GM23338 (cell line): Measurements from ENCODE around the gene SLC16A12. TPM values are rescaled to one million over a fixed set of nuclear protein-coding genes. Genes with fewer than 3 reads are reported as not detected.

Experiments
- ATAC-seq: fragments of 200-7000 bp; cut with Tn5 transposase; 3 replicates; pipeline ENCODE4 v1.9.1; 2020
- DNase-seq: peaks from one replicate; pipeline ENCODE4 v3.0.0-alpha.2; 2015; ENCODE audit warnings: low spot score
- H2AFZ ChIP-seq: fragments of 200-600 bp; sonication (generic); 2 replicates; pipeline ENCODE4 v1.8.0; 2016; ENCODE audit warnings: antibody characterized with exemption, mild to moderate bottlenecking, moderate library complexity
- H3F3A ChIP-seq: fragments of 200-600 bp; sonication (generic); replicated peaks from 2 replicates; pipeline ENCODE4 v1.8.0; 2017; ENCODE audit warnings: antibody characterized with exemption, mixed run types, low read depth
- H3K27ac ChIP-seq: fragments of 200-600 bp; sonication (generic); 2 replicates; pipeline ENCODE4 v1.6.1; 2016; ENCODE audit warnings: low read depth
- H3K27me3 ChIP-seq: fragments of 200-600 bp; sonication (generic); 2 replicates; pipeline ENCODE4 v1.8.0; 2016; ENCODE audit warnings: mild to moderate bottlenecking, mixed run types, moderate library complexity; ENCODE audit not compliant: insufficient read depth
- H3K36me3 ChIP-seq: fragments of 200-600 bp; sonication (generic); 2 replicates; pipeline ENCODE4 v1.8.0; 2016; ENCODE audit warnings: mild to moderate bottlenecking; ENCODE audit not compliant: insufficient read depth
- H3K4me1 ChIP-seq: fragments of 200-600 bp; sonication (generic); 2 replicates; pipeline ENCODE4 v1.8.0; 2016; ENCODE audit warnings: mild to moderate bottlenecking, moderate library complexity; ENCODE audit not compliant: insufficient read depth
- H3K4me2 ChIP-seq: fragments of 200-600 bp; sonication (generic); 2 replicates; pipeline ENCODE4 v1.7.1; 2017; ENCODE audit warnings: mixed run types
- H3K4me3 ChIP-seq: fragments of 200-600 bp; sonication (generic); 2 replicates; pipeline ENCODE4 v1.6.1; 2016; ENCODE audit warnings: mixed run types
- H3K79me2 ChIP-seq: fragments of 200-600 bp; sonication (generic); replicated peaks from 2 replicates; pipeline ENCODE4 v1.8.0; 2017; ENCODE audit warnings: mild to moderate bottlenecking; ENCODE audit not compliant: insufficient read depth
- H3K9me2 ChIP-seq: fragments of 200-600 bp; sonication (generic); 2 replicates; pipeline ENCODE4 v1.8.0; 2017; ENCODE audit not compliant: insufficient read depth
- H4K20me1 ChIP-seq: fragments of 200-600 bp; sonication (generic); replicated peaks from 2 replicates; pipeline ENCODE4 v1.8.0; 2017; ENCODE audit warnings: mild to moderate bottlenecking; ENCODE audit not compliant: insufficient read depth
- H3K27ac Mint-ChIP-seq: 2 replicates; pipeline ENCODE4 v1.8.0; 2020; ENCODE audit warnings: inconsistent platforms, mild to moderate bottlenecking, moderate library complexity, mixed read lengths
- H3K27me3 Mint-ChIP-seq: 3 replicates; pipeline ENCODE4 v1.8.0; 2022; ENCODE audit warnings: low read depth, mild to moderate bottlenecking, moderate library complexity, mixed read lengths, inconsistent platforms; ENCODE audit not compliant: insufficient read depth, poor library complexity
- H3K36me3 Mint-ChIP-seq: 3 replicates; pipeline ENCODE4 v1.8.0; 2021; ENCODE audit warnings: low read depth, mild to moderate bottlenecking, inconsistent platforms, moderate library complexity, mixed read lengths
- H3K4me1 Mint-ChIP-seq: 3 replicates; pipeline ENCODE4 v1.8.0; 2020; ENCODE audit warnings: mild to moderate bottlenecking, inconsistent platforms, mixed read lengths
- H3K4me3 Mint-ChIP-seq: 3 replicates; pipeline ENCODE4 v1.8.0; 2021; ENCODE audit warnings: moderate library complexity, mild to moderate bottlenecking, inconsistent platforms, mixed read lengths
- H3K9me3 Mint-ChIP-seq: 3 replicates; pipeline ENCODE4 v1.8.0; 2020; ENCODE audit warnings: moderate library complexity, mild to moderate bottlenecking, inconsistent platforms, mixed read lengths
- CREB1 ChIP-seq: fragments of 250-450 bp; sonication (Bioruptor Pico); IDR thresholded peaks from 2 replicates; pipeline ENCODE4 v1.5.0; 2020; ENCODE audit warnings: low read depth, mild to moderate bottlenecking, moderate library complexity
- CTCF ChIP-seq, 2 experiments: fragments of 200-600 bp in 1 of 2; sonication (generic) in 1 of 2; conservative IDR thresholded peaks; 2 replicates each; pipeline versions ENCODE4 v1.5.1 to v1.6.1; 2016 to 2017; ENCODE audit warnings: antibody characterized with exemption in 2 of 2, low read depth in 2 of 2, mild to moderate bottlenecking in 2 of 2, moderate library complexity in 1 of 2
- ETS1 ChIP-seq: IDR thresholded peaks from 2 replicates; pipeline ENCODE4 v1.6.1; 2016; ENCODE audit warnings: antibody characterized with exemption
- EZH2 ChIP-seq: fragments of 200-600 bp; sonication (generic); IDR thresholded peaks from one replicate; pipeline ENCODE4 v1.8.0; 2017; ENCODE audit warnings: antibody characterized with exemption, mild to moderate bottlenecking, low read depth; ENCODE audit not compliant: unreplicated experiment
- EZH2phosphoT487 ChIP-seq: fragments of 200-600 bp; sonication (generic); IDR thresholded peaks from one replicate; pipeline ENCODE4 v1.8.1; 2018; ENCODE audit warnings: antibody characterized with exemption; ENCODE audit not compliant: unreplicated experiment
- JUNB ChIP-seq: IDR thresholded peaks from one replicate; pipeline ENCODE4 v1.6.1; 2016; ENCODE audit warnings: antibody characterized with exemption; ENCODE audit not compliant: unreplicated experiment
- NANOG ChIP-seq: IDR thresholded peaks from 2 replicates; pipeline ENCODE4 v1.6.1; 2016; ENCODE audit warnings: antibody characterized with exemption, borderline replicate concordance
- POLR2AphosphoS5 ChIP-seq: IDR thresholded peaks from 2 replicates; pipeline ENCODE4 v1.6.1; 2016; ENCODE audit warnings: antibody characterized with exemption, low read depth
- STAT1 ChIP-seq: IDR thresholded peaks from one replicate; pipeline ENCODE4 v1.6.1; 2016; ENCODE audit warnings: antibody characterized with exemption; ENCODE audit not compliant: unreplicated experiment
- ZNF114 ChIP-seq: fragments of 250-450 bp; sonication (Bioruptor Pico); IDR thresholded peaks from 2 replicates; pipeline ENCODE4 v1.5.0; 2020; ENCODE audit warnings: mild to moderate bottlenecking, moderate library complexity
- ZNF331 ChIP-seq: fragments of 250-450 bp; sonication (Bioruptor Pico); IDR thresholded peaks from 2 replicates; pipeline ENCODE4 v1.5.0; 2020; ENCODE audit warnings: low read depth, mild to moderate bottlenecking, moderate library complexity
- ZNF462 ChIP-seq: fragments of 250-450 bp; sonication (Bioruptor Pico); IDR thresholded peaks from 2 replicates; pipeline ENCODE4 v1.5.0; 2020; ENCODE audit warnings: mild to moderate bottlenecking, moderate library complexity
- polyA plus RNA-seq: library from polyadenylated mRNA; unstranded; fragments of >200 nt; fragmentation: Nextera tagmentation; extraction: Ambion mirVana; gene quantifications from 2 replicates; pipeline ENCODE4 v1.2.1, GENCODE V29; 2016
- total RNA-seq: library from RNA; depleted of rRNA; stranded (reverse); fragments of >200 nt; shearing (Covaris generic); gene quantifications from 2 replicates; pipeline ENCODE4 v1.2.3, GENCODE V29; 2014
- TF ChIP-seq, protein P1 (sequence below): IDR thresholded peaks from one replicate; pipeline ENCODE4 v1.6.1; 2018; ENCODE audit warnings: antibody characterized with exemption; ENCODE audit not compliant: unreplicated experiment

Gene SLC16A12
- total and polyA plus RNA-seq, 2 experiments from 2014 or later, result 0.84 to 2.0 TPM

DNA sequence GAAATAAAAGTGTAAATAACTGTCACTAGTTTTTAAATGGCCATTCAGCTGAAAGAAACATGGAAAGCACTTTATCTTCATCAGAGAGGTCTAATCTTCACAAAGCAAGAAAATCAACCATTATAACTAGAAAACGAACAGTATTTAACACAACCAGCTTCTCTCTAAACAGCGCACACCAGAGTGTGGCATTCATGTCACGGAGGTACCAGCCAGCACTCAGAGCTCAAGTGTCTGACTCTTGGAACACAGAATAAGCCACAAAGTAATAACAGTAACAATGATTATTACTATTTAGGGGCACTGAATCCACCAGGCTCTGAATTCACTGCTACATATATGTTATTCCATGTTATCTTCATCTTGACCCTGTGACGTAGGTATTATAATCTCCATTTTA, 60.9 kb downstream of the SLC16A12 start:
- H3K4me1 Mint-ChIP-seq, result peaks cover 30% of the 10 kb centered on the region
- no peaks in the 10 kb centered on the region for H3K9me2 ChIP-seq
- no peaks in the 10 kb centered on the region for H3K27me3 ChIP-seq
- no peak overlapping the region for H3K27ac Mint-ChIP-seq
- no peak overlapping the region for H3K4me3 ChIP-seq
- H4K20me1 ChIP-seq, result no peaks in the 10 kb centered on the region
- no peak for ATAC-seq
- no peak for TF ChIP-seq ZNF462 (CRISPR knock-in tag)
- TF ChIP-seq ZNF114 (CRISPR knock-in tag), result no peak
- no peak for TF ChIP-seq EZH2
- no peak for TF ChIP-seq POLR2AphosphoS5
- no peak for TF ChIP-seq ETS1
- no peak for TF ChIP-seq ZNF331
- no peak for TF ChIP-seq CREB1 (CRISPR knock-in tag)
- no peak for TF ChIP-seq EZH2phosphoT487
- no peak for TF ChIP-seq STAT1
- TF ChIP-seq NANOG, result no peak
- TF ChIP-seq CTCF (conservative IDR thresholded peaks at IDR 0.05; ENCODE audit: low read depth in 2 of 2), result no peak
- TF ChIP-seq, protein P1, sequence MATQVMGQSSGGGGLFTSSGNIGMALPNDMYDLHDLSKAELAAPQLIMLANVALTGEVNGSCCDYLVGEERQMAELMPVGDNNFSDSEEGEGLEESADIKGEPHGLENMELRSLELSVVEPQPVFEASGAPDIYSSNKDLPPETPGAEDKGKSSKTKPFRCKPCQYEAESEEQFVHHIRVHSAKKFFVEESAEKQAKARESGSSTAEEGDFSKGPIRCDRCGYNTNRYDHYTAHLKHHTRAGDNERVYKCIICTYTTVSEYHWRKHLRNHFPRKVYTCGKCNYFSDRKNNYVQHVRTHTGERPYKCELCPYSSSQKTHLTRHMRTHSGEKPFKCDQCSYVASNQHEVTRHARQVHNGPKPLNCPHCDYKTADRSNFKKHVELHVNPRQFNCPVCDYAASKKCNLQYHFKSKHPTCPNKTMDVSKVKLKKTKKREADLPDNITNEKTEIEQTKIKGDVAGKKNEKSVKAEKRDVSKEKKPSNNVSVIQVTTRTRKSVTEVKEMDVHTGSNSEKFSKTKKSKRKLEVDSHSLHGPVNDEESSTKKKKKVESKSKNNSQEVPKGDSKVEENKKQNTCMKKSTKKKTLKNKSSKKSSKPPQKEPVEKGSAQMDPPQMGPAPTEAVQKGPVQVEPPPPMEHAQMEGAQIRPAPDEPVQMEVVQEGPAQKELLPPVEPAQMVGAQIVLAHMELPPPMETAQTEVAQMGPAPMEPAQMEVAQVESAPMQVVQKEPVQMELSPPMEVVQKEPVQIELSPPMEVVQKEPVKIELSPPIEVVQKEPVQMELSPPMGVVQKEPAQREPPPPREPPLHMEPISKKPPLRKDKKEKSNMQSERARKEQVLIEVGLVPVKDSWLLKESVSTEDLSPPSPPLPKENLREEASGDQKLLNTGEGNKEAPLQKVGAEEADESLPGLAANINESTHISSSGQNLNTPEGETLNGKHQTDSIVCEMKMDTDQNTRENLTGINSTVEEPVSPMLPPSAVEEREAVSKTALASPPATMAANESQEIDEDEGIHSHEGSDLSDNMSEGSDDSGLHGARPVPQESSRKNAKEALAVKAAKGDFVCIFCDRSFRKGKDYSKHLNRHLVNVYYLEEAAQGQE, result no peak
- TF ChIP-seq JUNB, result no peak
- no peak overlapping the region for H3K4me3 Mint-ChIP-seq
- no peak overlapping the region for H3K4me2 ChIP-seq
- no peaks in the 10 kb centered on the region for H3K79me2 ChIP-seq
- no peaks in the 10 kb centered on the region for H3K36me3 ChIP-seq
- DNase-seq, result no peak
- 0 out of 2 replicates have a peak, but pooled peaks cover 4% of the 10 kb centered on the region for H3K4me1 ChIP-seq
- no peak overlapping the region for H3K27ac ChIP-seq
- H3F3A ChIP-seq, result no peaks in the 10 kb centered on the region
- no peaks in the 10 kb centered on the region for H3K9me3 Mint-ChIP-seq
- H2AFZ ChIP-seq, result no peak overlapping the region
- H3K36me3 Mint-ChIP-seq, result no peaks in the 10 kb centered on the region
- H3K27me3 Mint-ChIP-seq, result no peaks in the 10 kb centered on the region
